DND-41 (cell line): ENCODE measurements around the gene PTBP1.

Experiments used
- EZH2 ChIP-seq: IDR thresholded peaks from 3 replicates; pipeline ENCODE4 v1.6.1; 2012; ENCODE audit warnings: borderline replicate concordance, low read depth, mild to moderate bottlenecking, moderate library complexity, low read length, inconsistent platforms; ENCODE audit not compliant: severe bottlenecking
- TF ChIP-seq, protein P1 (sequence below): IDR thresholded peaks from 2 replicates; pipeline ENCODE4 v1.5.1; 2012; ENCODE audit warnings: borderline replicate concordance, low read length, moderate library complexity, mild to moderate bottlenecking; ENCODE audit not compliant: poor library complexity, severe bottlenecking; ENCODE audit errors: extremely low read depth

- TF ChIP-seq, protein P1, sequence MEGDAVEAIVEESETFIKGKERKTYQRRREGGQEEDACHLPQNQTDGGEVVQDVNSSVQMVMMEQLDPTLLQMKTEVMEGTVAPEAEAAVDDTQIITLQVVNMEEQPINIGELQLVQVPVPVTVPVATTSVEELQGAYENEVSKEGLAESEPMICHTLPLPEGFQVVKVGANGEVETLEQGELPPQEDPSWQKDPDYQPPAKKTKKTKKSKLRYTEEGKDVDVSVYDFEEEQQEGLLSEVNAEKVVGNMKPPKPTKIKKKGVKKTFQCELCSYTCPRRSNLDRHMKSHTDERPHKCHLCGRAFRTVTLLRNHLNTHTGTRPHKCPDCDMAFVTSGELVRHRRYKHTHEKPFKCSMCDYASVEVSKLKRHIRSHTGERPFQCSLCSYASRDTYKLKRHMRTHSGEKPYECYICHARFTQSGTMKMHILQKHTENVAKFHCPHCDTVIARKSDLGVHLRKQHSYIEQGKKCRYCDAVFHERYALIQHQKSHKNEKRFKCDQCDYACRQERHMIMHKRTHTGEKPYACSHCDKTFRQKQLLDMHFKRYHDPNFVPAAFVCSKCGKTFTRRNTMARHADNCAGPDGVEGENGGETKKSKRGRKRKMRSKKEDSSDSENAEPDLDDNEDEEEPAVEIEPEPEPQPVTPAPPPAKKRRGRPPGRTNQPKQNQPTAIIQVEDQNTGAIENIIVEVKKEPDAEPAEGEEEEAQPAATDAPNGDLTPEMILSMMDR, result no peak
- TF ChIP-seq EZH2, result no peak
Observed at GRCh38 chr19:855142-855541, 57.9 kb downstream of the PTBP1 start.
